NCI-H748 treated with DMSO at 0.1 percent for 48 hours (cell line): Measurements from ENCODE around the gene ATXN3L.
"Not testable (repeated sequence)": the region's sequence is repeated elsewhere in the genome, so short reads cannot be mapped to it uniquely, and the experiment has no call there.

Experiments used
- DNase-seq: peaks from one replicate; lab custom pipeline; 2025; lab: John Stamatoyannopoulos, UW

ATXN3L gene

DNA sequence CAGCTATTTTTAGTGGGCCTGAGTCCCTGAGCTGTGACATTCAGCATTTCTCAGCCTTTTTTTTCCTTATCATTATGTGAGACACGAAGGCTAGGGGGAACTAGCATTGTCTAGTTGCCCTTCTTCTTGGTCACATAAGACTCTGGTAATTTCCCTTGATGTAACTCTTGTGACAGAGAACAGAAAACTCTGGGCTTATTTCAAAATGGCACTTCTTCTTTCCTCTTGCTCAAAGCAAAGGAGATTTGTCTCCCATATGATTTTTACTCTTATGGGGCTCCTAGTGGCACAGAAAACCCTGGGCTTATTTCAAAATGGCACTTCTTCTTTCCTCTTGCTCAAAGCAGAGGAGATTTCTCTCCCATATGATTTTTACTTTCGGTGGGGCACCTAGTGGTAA is 14.7 kb downstream of the ATXN3L start:
- no peak for DNase-seq

DNA sequence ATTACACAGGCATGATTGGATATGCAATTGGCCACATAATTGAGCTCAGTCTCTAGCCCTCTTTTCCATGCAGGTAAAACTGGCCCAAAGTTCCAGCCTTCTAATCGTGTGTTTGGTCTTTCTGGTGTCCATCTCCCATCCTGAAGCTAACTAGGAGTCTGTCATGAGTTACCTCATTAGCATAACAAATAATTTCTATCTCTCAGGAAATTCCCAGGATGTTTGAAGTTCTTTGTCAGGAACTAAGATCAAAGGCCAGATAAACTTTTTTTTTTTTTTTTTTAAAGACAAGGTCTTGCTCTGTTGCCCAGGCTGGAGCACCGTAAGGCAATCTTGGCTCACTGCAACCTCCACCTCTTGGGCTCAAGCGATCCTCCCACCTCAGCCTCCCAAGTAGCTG is 15.8 kb downstream of the ATXN3L start:
- no peak for DNase-seq

DNA sequence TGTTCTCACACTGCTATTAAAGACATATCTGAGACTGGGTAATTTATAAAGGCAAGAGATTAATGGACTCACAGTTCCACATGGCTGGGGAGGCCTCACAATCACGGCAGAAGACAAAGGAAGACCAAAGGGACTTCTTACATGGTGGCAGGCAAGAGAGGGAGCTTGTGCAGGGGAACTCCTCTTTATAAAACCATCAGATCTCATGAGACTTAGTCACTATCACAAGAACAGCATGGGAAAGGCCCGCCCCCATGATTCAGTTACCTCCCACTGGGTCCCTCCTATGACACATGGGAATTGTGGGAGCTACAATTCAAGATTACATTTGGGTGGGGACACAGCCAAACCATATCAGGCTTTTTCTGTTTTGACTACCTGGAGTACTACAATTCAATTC is 16.6 kb downstream of the ATXN3L start:
- DNase-seq = not testable (repeated sequence)

DNA sequence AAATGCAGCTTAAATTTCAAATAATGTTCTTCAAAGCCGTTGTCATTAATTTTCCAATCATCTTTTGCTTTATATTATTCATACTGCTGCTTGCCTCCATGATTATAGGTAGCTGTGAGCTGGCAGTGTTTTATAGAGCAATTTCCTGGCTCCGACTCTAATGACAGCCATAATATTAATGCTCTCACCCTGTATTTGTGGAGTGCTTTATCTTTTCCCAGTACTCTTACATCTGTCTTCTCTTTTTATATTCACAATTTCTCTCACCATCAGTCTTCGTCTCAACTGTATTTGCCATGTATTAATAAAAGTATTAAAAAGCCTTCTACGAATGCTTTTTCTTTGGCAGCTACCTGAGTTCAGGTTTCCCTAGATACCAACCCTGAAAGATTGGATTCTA is 21.0 kb downstream of the ATXN3L start:
- peak; percentile 53 for DNase-seq

DNA sequence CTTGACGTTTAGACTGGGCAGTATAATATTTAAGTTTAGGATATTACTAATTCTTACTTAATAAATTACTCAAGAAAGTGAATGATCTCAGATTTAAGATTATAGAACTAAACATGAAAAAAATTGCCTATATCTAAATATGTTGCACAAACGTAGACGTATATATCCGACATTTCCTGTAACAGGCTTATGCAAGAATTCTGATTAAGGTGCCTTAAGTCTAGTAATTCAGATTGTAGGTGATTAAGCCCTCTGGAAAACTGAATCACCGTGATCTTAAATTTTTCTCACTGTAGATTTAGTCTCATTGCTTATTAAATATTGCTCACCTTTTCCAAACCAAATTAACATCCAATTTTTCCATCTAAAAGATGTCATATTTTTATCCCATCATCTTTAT is 24.0 kb downstream of the ATXN3L start:
- DNase-seq = no peak

DNA sequence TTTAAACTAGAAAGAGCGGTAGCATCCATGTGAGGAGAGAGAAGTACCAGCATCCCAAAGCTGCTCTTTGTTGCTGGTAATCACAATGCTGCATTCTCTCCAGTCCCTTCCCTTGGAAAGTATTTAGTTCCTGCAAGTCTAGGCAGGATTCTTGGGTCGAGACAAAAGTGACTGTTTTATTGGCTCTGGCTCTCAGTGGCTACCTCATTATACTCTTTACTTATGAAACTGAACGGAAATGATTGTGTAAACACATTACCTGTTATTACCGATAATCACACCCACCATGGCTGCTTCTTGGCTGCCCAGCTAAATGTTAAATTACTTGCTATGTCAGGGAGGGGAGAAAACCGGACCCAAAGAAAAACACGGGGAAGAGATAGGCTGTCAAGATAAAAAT is 26.2 kb downstream of the ATXN3L start:
- peak; percentile 95 for DNase-seq

DNA sequence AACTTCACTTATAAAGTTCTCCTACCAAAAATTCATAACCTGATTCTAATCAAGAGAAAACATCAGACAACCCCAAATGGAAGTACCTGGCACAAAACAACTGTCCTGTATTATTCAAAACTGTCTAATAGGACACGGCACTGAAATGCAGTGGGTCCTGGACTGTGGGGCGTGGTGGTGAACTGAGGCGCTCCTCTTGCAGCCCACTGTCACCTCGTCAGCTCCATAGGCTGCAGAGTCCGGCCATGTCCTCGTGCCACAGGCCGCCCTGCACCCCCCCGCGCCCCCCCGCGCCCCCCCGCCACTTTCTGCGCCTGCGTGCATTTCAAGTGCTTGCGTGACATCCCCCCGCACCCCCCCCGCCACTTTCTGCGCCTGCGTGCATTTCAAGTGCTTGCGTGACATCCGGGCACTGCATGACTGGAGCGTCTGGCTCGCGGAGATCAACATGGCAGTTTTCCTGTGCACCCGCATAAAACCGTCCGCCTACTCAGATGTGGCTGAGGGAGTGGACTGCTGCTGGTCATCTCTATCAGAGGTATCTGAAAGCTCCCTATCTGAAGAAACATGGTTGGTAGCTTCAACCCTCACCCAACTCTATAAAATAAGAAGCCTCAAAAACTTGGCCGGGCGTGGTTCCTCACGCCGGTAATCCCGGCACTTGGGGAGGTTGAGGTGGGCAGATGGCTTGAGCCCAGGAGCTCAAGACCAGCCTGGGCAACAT is 28.8 kb downstream of the ATXN3L start:
- no peak for DNase-seq

DNA sequence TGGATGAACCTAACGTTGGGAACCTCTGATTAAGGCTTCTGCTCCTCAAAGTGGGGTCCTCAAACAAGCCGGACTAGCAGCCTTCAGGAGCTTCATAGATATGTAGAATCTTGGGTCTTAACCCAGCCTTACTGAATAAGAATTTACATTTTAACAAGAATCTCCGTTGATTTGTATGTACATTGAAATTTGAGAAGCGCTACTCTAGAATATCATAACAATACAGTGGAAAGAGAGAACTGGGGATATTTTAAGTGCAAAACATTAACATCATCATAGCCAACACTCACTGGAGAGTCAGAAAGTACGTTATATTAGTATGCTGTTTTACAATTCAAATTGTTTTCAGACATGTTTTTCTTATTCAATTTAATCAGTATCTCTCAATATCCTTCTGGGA is 31.2 kb downstream of the ATXN3L start:
- no peak for DNase-seq

DNA sequence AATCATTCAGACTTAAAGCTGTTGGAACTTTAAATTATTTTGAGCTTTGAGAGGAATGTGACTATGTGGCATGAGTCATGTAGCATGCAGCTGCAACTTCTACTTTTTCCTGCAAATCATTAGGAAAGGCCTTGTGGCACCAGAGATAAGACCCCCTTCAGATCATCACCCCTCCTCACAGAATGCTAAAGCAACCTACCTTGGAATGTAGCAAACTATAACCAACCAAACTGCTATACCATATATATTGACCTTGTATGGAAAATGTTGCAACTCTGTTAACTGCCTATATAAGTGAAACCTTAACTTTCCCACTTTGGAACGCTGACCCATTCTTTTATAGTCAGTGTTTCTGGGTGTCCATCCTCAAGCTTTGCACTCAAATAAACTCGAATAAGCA is 32.0 kb downstream of the ATXN3L start:
- DNase-seq = no peak

DNA sequence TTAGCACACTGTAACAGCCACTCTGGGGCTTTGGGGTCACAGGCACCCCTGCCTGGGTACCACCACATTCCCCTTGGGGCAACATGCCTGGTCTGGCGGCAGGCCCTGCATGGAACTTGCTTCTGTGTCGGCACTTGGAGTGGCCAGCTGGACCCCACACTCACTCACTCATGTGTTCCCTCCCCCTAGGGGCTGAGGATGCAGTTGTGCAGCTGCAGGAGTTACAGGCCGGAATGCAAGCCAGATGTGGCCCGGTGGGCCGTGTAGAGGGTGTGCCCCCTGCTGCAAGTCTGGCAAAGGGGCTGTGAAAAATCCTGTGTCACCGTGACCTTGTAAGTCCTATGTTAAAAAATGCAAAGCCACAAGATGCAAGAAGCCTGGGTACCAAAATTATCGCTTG is 34.2 kb downstream of the ATXN3L start:
- no peak for DNase-seq

DNA sequence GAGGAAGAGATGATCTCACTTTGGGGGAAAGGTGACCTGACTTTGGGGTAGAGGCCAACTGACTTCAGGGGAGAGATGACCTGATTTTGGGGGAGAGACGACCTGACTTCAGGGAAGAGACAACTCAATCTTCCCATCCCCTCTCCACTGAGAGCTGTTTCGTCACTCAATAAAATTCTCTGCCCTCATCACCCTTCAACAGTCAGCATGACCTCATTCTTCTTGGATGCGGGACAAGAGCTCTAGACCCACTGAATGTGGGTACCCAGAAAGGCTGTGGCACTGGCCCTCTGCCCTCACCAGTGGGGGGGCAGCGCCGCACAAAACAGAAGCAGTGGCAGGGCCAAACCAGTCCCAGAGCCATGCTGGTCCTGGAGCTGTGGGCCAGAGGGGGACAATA is 34.6 kb downstream of the ATXN3L start:
- DNase-seq = no peak

DNA sequence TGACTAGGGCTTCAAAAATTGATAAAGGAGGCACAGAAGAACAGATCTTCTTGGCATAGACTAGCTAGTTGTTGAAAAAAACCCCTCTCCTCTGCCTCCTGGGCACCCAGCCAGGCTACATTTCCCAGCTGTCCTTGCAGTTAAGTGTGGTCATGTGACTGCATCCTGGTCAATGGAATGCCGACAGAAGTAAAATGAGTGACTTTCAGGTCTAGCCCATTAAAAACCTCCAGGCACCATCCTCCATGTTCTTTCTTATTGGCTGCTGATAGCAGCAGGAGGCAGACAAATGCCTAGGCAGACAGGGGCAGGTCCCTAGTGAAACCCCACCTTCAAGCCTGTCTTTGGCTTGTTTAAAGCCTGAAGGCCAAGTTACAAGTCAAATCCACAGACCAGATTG is 35.3 kb downstream of the ATXN3L start:
- DNase-seq = no peak

DNA sequence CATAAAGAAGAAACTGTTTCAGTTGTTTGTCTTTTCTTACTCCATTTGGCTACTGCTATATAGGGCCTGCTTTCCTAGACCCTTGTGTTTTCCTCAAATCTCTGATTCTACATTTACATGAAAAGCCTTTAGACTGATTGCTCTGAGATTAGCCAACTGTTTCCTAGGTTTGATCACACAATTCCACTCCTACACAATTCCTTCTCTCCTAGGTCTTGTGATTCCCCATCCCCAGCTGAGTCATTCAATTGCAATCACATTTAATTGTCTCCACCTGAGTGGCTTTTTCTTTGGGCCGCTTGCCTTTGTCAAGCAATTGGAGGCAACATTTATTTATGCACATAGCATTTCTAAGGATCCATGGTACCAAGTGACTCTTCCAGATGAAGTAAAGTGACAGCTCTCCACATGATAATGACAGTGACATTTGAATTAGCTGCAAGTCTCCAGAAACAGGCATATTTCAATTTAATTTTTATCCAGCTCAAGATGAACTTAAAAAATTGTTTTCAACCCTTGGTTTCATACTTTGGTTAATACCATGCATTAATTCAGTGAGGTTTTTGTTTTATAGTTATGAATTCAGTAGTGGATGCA is 35.8 kb downstream of the ATXN3L start:
- no peak for DNase-seq

DNA sequence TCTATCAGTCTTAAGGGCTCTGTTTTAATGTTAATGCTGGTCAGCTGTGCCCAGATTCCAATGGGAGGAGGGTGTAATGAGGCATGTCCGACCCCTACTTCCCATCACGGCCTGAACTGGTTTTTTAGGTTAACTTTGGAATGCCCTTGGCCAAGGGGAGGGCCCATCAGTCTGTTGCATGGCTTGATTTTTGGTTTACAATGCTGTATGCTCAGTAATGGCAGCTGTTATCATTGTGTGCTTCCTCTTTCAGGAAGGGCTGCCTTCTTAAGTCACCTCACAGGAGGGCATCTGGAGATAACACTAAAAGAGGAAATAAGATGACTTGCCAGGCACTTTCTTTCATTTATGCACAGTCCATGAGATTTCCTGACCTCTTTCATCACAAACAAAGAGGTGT is 36.3 kb downstream of the ATXN3L start:
- no peak for DNase-seq

DNA sequence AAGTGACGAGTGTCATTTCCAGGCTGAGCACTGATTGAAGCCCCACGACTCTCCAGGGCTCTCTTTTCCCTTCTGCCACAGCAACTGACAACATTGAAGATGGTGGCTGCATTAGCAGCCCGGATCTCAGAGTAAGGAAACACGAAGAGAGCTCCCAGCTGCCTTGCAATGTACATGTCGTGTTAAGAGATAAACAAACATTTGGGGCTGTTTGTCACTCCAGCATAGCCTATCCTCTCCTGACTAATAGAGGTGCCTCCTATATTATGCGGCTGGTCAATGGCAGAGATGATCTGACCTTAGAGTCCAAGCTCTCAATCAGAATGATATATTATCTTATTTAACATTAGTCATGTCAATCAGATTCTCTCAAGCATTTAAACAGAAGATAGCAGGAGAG is 38.6 kb downstream of the ATXN3L start:
- no peak for DNase-seq

DNA sequence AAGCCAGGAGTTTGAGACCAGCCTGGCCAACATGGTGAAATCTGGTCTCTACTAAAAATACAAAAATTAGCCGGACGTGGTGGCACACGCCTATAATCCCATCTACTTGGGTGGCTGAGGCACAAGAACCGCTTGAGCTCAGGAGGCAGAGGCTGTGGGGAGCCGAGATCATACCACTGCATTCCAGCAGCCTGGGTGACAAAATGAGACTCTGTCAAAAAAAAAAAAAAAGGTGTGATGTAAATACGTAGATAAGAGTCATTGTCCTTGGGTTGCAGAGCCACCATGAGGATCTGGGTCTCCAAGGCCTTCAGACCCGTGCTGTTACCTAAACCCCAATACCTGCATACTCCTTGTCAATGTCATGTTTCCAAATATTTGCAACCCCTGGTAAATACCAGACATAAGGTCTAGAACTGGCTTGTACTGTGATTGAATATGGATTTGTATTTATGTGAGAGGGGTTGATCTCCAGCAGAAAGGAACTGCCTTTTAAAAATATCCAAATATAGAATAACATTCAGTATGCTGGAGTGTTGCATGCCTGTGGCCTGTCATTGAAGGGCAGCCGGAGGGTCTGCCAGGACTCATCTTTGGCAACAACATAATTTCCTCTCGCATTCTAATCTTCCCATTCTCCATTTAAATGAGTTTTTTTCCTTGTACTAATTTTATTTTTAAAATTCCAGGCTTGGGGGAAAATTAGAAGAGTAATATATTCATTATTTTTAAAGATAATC is 40.4 kb downstream of the ATXN3L start:
- no peak for DNase-seq

DNA sequence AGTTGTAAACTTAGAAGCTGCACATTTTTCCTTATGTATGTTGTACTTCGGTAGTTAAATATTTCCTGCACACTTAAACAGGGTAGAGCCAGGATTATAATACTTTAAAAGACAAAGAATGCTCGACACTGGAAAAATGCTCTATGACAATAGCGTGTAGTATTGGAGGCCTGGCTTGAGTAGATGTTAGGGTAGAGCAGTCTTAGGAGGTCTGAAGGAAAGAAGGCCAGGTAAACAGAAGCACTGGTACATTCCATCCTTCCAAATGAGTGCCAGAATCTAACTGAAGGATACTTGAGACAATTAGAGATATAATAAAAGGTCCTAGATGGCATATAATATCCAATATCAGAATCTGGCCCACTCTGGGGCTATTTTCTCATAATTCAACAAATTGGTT is 42.3 kb downstream of the ATXN3L start:
- no peak for DNase-seq

DNA sequence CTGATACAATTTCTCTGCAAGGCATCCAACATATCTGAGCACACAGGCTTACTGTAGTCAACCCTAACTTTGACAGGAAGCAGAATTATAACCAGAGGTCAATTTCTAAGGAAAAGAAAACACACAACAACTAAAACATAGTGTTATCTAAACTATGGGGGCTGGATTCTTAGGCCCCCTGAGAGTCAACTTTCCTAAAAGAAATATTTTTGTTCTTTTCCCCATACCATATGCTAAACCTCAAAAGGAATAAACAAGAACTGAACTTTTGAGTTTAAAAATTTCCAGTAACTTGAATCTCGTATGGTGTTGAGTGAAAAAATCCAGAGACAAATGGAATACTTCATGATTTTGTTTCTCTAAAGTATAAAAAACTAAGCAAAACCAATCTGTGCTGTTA is 42.9 kb downstream of the ATXN3L start:
- no peak for DNase-seq

DNA sequence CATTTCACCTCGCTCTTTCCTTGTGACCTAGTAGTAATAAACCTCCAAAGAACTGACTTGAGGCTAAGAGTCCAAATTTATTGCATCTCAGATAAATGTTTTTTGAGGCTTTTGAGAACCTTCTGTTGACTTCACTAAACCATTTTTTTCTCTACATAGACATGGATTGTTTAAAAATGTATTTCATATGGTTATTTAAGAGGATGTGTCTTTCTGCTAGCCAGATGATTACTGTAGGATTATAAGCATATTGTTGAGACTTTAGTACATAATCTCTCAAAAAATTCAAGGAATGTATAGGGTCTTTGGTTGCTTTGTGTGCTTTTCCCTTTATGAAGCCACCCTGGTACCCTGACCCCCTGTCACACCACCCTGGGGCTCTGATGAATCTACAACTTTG is 44.8 kb downstream of the ATXN3L start:
- DNase-seq = no peak

DNA sequence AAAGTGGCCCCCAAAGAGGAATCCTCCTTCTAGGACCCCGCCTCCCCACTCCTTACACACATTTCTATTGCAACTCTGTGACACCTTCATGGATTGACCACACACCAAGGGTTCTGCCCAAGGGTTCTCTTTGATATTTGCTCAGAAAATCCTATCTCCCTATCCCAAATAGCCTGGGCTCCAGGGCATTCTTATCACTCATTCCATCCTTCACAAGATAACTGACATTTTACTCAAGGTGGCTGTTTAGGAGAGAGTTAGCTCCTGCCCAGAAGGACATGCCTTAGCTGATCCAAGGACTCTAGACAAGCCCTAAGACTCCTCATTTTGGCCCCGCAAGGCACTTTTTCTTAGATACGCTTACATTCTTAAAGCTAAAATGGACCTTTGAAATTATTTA is 47.4 kb downstream of the ATXN3L start:
- DNase-seq = no peak

DNA sequence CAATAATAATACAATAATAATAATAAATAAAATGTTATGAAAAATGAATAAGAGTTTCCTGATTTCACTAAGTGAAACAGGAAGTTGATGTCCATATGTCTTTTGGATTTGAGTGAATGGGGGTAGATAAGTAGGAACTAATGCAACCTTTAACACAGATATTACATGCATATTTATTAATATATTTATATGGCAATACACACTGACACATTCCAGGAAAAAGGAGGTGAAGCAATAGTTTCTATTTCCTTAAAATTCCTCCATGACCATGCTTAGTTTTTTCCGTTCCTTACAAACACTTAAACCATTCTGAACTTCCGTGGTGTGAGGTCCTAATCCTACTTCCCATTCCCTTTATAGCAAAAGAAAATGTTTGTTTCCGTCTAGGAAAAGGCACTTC is 48.3 kb downstream of the ATXN3L start:
- no peak for DNase-seq

DNA sequence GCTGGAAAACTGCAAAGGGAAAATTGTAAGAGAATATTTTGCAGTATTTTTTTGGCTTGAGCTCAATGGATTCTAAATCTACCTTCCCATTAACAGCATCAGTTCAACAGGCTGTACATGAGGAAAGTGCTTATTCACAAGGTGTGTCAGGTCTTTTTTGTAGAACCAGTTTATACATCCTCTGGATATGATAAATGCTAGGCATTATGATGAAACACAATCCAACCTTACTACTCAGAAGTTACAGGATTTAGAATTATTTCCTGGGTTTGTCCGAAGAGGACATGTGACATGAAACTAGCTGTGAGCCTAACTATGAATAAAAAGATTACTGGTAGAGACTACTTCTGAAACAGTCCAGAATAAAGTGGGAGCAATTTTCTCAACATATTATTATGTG is 49.5 kb downstream of the ATXN3L start:
- DNase-seq = no peak

DNA sequence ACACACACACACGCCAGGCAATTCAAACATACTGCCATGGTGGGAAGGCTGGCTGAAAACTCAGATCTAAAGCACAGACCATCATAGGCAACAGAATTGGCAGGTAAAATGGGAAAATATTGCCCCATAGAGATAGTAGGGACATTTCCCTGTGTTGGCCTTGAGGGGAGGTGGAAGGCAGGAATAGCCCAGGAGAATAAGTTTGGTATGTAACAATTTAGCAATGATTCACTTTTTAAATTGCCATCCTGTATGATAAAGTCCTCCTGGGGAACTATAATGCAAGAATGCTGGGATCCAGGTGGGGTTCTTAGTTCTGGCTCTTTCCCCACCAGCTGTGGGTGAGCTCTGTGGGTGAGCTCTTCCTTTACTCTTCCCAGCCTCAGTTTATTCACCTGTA is 51.0 kb downstream of the ATXN3L start:
- DNase-seq = no peak
